Caco-2 (cell line): ENCODE data around the gene HSPA12A. TPM values are rescaled to one million over a fixed set of nuclear protein-coding genes. Genes with fewer than 3 reads are reported as not detected.

ENCODE experiments used
- BruUV-seq: library from RNA; stranded (reverse); fragments of 400-500 nt; replicated peaks from 2 replicates; lab custom pipeline; 2021; lab: Mats Ljungman, UMichigan
- CTCF ChIA-PET: fragments of 300-600 bp; sonication (Branson Sonifier 250); formaldehyde crosslinking; loops from one replicate; lab custom pipeline; 2022; ENCODE audit warnings: antibody characterized with exemption; lab: Charles Lee
- POLR2A ChIA-PET: fragments of 300-600 bp; sonication (Branson Sonifier 250); formaldehyde crosslinking; loops from one replicate; lab custom pipeline; 2022; ENCODE audit warnings: antibody characterized with exemption; lab: Charles Lee
- DNase-seq, 2 experiments: peaks; one replicate each; pipeline versions ENCODE4 v3.0.0 to v3.0.0-alpha.2; 2020 to 2022
- H3K27me3 ChIP-seq: replicated peaks from 2 replicates; pipeline ENCODE4 v1.6.0; 2011; ENCODE audit warnings: low read length; ENCODE audit not compliant: control insufficient read depth, insufficient read depth
- H3K36me3 ChIP-seq: 2 replicates; pipeline ENCODE4 v1.5.1; 2011; ENCODE audit warnings: low read length; ENCODE audit not compliant: control insufficient read depth, insufficient read depth
- H3K4me1 ChIP-seq: fragments of 250-450 bp; sonication (Bioruptor Pico); 2 replicates; pipeline ENCODE4 v1.5.1; 2020; ENCODE audit warnings: mild to moderate bottlenecking
- H3K4me3 ChIP-seq: 2 replicates; pipeline ENCODE4 v1.5.1; 2011; ENCODE audit warnings: low read depth, mild to moderate bottlenecking, control low read depth, low read length
- H3K9me3 ChIP-seq: fragments of 250-450 bp; sonication (Bioruptor Pico); 2 replicates; pipeline ENCODE4 v1.5.1; 2020; ENCODE audit warnings: mild to moderate bottlenecking, moderate library complexity
- H3K27ac Mint-ChIP-seq: one replicate; pipeline ENCODE4 v1.8.0; 2022; ENCODE audit warnings: mixed read lengths; ENCODE audit not compliant: unreplicated experiment
- H3K27me3 Mint-ChIP-seq: one replicate; pipeline ENCODE4 v1.8.0; 2022; ENCODE audit warnings: mixed read lengths; ENCODE audit not compliant: insufficient read depth, unreplicated experiment
- H3K36me3 Mint-ChIP-seq: one replicate; pipeline ENCODE4 v1.8.0; 2022; ENCODE audit warnings: mild to moderate bottlenecking, mixed read lengths; ENCODE audit not compliant: insufficient read depth, unreplicated experiment
- H3K4me1 Mint-ChIP-seq: one replicate; pipeline ENCODE4 v1.8.0; 2022; ENCODE audit warnings: low read depth, mixed read lengths; ENCODE audit not compliant: unreplicated experiment
- H3K4me3 Mint-ChIP-seq: one replicate; pipeline ENCODE4 v1.8.0; 2022; ENCODE audit warnings: mild to moderate bottlenecking, moderate library complexity, mixed read lengths; ENCODE audit not compliant: unreplicated experiment
- H3K9me3 Mint-ChIP-seq: one replicate; pipeline ENCODE4 v1.8.0; 2022; ENCODE audit warnings: mixed read lengths; ENCODE audit not compliant: unreplicated experiment
- intact Hi-C: fragments of 100-400 bp; cut with micrococcal nuclease; formaldehyde crosslinking; loops from one replicate; pipeline ENCODE4 v1.10.0; 2022; ENCODE audit not compliant: unreplicated experiment
- total RNA-seq: library from RNA; stranded (reverse); gene quantifications from 2 replicates; pipeline ENCODE4 v1.2.3, GENCODE V29; 2022
- TF ChIP-seq, protein P1 (sequence below), 2 experiments: fragments of 200-600 bp in 1 of 2; IDR thresholded peaks; 1 replicate in 1 of 2; 2 replicates in 1 of 2; pipeline versions ENCODE4 v1.5.1 to v1.8.0; 2011 to 2022; ENCODE audit warnings: antibody characterized with exemption in 1 of 2, control low read depth in 1 of 2, inconsistent platforms in 1 of 2, low read depth in 1 of 2, low read length in 1 of 2, mild to moderate bottlenecking in 1 of 2, moderate library complexity in 1 of 2; ENCODE audit not compliant: insufficient read depth in 1 of 2, severe bottlenecking in 1 of 2, unreplicated experiment in 1 of 2

Gene HSPA12A
- total RNA-seq, 1 experiment from 2014 or later: 27.0 TPM

DNA sequence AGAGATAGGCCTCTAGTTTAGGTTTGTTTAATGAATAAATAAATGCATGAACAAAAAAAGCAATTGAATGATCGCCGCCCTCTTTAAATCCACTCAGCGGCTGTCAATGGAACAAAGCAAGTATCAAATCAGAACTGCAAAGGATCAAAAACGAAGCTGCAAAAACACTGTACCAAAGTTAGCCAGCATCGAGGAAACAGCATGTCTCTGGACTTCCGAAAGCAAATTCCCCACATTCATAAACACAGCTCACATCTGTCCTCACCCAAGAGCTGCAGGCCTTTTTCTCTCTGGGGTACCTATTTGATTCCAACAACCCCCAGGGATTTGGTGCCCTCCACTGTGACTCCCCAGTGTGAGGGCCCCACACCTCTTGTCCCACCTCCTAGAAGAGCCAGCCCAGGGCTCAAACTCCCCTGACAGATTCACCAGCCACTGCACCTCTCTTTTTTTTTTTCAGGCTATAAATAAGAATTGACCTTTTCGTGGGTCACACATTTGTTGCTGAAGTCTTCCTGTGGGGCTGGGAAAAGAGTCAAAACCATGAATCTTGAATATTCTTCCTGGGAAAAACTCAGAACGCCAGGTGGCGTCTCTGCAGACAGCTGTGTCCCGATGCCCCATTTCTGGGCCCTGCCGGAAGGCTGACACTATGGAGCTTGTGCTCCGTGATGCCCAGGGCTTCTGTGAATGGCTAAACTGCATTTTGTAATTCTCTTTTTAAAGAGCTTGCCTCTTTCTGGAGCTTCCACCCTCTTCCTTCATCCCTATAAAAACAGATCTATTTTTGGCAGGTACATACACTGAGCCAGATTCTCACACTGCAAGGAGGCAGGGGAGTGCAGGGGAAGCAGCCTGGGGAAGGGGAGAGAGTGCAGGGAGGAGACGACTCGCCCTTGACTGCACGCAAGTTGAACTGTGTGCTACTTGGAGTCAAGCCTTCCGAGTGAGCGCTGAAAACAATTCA is 51.7 kb downstream of the HSPA12A start:
- Histone ChIP-seq H3K4me3 (no peak overlapping the region), H3K9me3 (no peaks in the 10 kb centered on the region), H3K27me3 (no peaks in the 10 kb centered on the region), H3K4me1 (peaks cover 13% of the 10 kb centered on the region; the same call in 1 of the 2 replicates), H3K36me3 (peaks cover 1% of the 10 kb centered on the region; the same call in 1 of the 2 replicates)
- H3K4me1 Mint-ChIP-seq: peaks cover 11% of the 10 kb centered on the region
- H3K27me3 Mint-ChIP-seq: no peaks in the 10 kb centered on the region
- CTCF ChIA-PET: interaction anchor here (0.7 to 1.2 kb wide), 2 partner anchors 28 to 97 kb away, joined by 3 to 4 read pairs; no protein-coding TSS in a partner anchor
- POLR2A ChIA-PET: interaction anchor here (0.6 kb wide), 1 partner anchor 52 kb away, joined by 3 read pairs; no protein-coding TSS in a partner anchor
- TF ChIP-seq, protein P1, sequence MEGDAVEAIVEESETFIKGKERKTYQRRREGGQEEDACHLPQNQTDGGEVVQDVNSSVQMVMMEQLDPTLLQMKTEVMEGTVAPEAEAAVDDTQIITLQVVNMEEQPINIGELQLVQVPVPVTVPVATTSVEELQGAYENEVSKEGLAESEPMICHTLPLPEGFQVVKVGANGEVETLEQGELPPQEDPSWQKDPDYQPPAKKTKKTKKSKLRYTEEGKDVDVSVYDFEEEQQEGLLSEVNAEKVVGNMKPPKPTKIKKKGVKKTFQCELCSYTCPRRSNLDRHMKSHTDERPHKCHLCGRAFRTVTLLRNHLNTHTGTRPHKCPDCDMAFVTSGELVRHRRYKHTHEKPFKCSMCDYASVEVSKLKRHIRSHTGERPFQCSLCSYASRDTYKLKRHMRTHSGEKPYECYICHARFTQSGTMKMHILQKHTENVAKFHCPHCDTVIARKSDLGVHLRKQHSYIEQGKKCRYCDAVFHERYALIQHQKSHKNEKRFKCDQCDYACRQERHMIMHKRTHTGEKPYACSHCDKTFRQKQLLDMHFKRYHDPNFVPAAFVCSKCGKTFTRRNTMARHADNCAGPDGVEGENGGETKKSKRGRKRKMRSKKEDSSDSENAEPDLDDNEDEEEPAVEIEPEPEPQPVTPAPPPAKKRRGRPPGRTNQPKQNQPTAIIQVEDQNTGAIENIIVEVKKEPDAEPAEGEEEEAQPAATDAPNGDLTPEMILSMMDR (IDR thresholded peaks at IDR 0.05; ENCODE audit: insufficient read depth in 1 of 2, low read depth in 1 of 2, low read length in 1 of 2, severe bottlenecking in 1 of 2, unreplicated experiment in 1 of 2): peak in 1 of 2 experiments; percentile 34
- intact Hi-C loops: no loop called here
- no peak overlapping the region for H3K4me3 Mint-ChIP-seq
- BruUV-seq: no TSS peak
- no peaks in the 10 kb centered on the region for H3K9me3 Mint-ChIP-seq
- no peak for DNase-seq
- no peak overlapping the region for H3K27ac Mint-ChIP-seq
- peaks cover 15% of the 10 kb centered on the region for H3K36me3 Mint-ChIP-seq

DNA sequence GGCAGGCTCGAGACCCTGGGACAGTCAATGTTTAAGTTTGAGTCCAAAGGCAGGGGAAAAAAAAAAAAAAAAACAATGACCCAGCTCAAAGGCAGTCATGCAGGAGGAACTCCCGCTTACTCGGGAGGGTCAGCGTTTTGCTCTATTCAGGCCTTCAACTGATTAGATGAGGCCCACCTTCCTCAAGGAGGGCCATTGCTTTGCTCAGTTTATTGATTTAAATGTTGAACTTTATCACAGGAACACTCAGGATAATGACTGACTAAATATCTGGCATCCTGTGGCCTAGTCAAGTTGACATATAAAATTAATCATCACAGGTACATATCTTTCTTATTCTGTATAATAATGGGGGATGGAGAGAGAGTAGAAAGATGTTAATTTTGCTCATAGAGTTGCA is 52.6 kb downstream of the HSPA12A start:
- peaks cover 6% of the 10 kb centered on the region for H3K4me1 Mint-ChIP-seq
- ChIA-PET POLR2A (no interaction called here), CTCF (no interaction called here)
- H3K4me3 Mint-ChIP-seq: no peak overlapping the region
- no peak overlapping the region for H3K4me3 ChIP-seq
- H3K9me3 ChIP-seq: no peaks in the 10 kb centered on the region
- no peaks in the 10 kb centered on the region for H3K9me3 Mint-ChIP-seq
- H3K36me3 ChIP-seq: peaks cover 1% of the 10 kb centered on the region
- peaks cover 8% of the 10 kb centered on the region; the same call in 1 of the 2 replicates for H3K4me1 ChIP-seq
- no TSS peak for BruUV-seq
- H3K27me3 ChIP-seq: no peaks in the 10 kb centered on the region
- H3K36me3 Mint-ChIP-seq: peaks cover 12% of the 10 kb centered on the region
- no peak for DNase-seq
- intact Hi-C loops: no loop called here
- H3K27me3 Mint-ChIP-seq: no peaks in the 10 kb centered on the region
- no peak overlapping the region for H3K27ac Mint-ChIP-seq
- TF ChIP-seq, protein P1 (IDR thresholded peaks at IDR 0.05; ENCODE audit: insufficient read depth in 1 of 2, low read depth in 1 of 2, low read length in 1 of 2, severe bottlenecking in 1 of 2, unreplicated experiment in 1 of 2): no peak

DNA sequence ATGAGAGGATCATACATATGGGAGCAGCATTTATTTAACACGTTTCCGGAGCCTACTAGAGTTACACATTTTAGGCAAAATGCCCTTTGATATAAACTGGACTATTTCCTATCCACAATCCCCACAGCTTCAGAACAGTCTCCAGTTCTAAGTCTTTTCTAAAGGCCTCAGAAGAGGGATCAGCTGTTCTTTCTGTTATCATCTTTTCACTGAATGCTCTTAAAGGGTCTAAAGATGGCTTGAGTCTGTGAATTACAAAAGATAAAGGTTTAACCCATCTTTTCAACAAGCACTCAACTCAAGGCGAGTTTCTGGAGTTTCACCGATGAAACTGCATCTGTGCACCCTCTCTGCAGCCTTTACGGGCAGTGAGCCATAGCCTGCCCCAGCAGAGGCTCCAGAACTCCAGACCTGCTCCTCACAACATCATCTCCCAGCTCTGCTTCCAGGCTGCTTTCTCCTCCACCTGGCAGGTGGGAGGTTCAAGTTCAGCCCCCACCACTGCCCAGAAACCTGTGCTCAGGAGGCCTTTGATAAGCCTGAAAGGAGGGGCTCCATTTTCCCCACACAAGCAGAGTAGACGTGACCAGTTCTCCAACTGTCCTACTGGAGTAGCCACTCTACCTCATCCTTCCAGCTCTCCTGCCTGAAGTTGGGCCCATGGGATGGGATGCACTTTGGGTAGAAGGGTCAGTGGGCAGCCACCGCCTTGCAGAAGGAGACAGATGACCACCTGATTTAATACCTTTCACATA is 53.4 kb downstream of the HSPA12A start:
- TF ChIP-seq, protein P1 (IDR thresholded peaks at IDR 0.05; ENCODE audit: insufficient read depth in 1 of 2, low read depth in 1 of 2, low read length in 1 of 2, severe bottlenecking in 1 of 2, unreplicated experiment in 1 of 2): no peak
- no TSS peak for BruUV-seq
- Mint-ChIP-seq H3K27ac (no peak overlapping the region), H3K4me3 (no peak overlapping the region), H3K36me3 (peaks cover 8% of the 10 kb centered on the region), H3K27me3 (no peaks in the 10 kb centered on the region), H3K9me3 (no peaks in the 10 kb centered on the region), H3K4me1 (no peaks in the 10 kb centered on the region)
- intact Hi-C loops: no loop called here
- Histone ChIP-seq H3K9me3 (no peaks in the 10 kb centered on the region), H3K27me3 (no peaks in the 10 kb centered on the region), H3K36me3 (peaks cover 1% of the 10 kb centered on the region), H3K4me3 (no peak overlapping the region), H3K4me1 (0 out of 2 replicates have a peak, but pooled peaks cover 4% of the 10 kb centered on the region)
- DNase-seq: no peak
- ChIA-PET POLR2A (no interaction called here), CTCF (no interaction called here)
